ENCODE measurements around the gene PRRG2. TPM values are rescaled to one million over a fixed set of nuclear protein-coding genes. Genes with fewer than 3 reads are reported as not detected.

Gene PRRG2
- total and polyA plus RNA-seq, 2 of the 13 experiments (the other 11 are each of a cell fraction or from before 2014, with no cell fraction given): 0.66 to 0.82 TPM

DNA sequence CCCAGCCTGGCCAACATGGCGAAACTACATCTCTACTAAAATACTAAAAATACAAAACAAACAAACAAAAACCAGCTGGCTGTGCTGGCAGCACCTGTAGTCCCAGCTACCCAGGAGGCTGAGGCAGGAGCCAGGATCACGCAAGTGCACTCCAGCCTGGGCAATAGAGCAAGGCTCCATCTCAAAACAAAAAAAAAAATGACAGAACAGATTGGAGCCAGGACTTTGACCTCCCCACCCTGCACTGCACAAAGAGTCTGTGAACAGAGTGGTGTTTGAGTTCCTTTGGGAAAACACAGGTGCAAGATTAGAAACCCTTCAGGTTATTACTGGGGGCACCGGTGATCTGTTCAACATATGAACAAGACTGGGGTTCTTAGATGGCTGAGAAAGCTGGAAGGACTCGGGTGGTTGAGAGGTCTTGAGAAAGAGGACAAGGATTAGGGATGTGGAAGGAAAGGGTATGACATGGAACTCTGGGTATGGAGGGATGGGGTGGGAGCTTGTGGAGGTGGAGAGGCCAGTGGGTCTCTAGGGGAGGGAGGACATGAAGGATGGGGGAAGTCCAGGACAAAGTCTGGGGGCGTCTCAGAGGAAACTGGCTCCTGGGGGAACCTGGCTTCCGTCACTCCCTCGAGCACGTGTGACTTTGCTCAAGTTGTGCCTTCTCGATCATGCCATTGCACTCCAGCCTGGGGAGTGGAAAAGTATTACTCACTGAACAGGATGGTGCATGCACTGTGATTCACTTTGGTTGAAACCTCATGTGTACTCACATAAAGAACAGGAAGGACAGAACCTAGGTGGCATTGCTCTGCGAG is 27.5 kb upstream of the PRRG2 start (continued):
- TF ChIP-seq, protein P1, sequence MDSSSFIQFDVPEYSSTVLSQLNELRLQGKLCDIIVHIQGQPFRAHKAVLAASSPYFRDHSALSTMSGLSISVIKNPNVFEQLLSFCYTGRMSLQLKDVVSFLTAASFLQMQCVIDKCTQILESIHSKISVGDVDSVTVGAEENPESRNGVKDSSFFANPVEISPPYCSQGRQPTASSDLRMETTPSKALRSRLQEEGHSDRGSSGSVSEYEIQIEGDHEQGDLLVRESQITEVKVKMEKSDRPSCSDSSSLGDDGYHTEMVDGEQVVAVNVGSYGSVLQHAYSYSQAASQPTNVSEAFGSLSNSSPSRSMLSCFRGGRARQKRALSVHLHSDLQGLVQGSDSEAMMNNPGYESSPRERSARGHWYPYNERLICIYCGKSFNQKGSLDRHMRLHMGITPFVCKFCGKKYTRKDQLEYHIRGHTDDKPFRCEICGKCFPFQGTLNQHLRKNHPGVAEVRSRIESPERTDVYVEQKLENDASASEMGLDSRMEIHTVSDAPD (CRISPR knock-in tag; IDR thresholded peaks at IDR 0.05): no peak
- TF ChIP-seq, protein P2, sequence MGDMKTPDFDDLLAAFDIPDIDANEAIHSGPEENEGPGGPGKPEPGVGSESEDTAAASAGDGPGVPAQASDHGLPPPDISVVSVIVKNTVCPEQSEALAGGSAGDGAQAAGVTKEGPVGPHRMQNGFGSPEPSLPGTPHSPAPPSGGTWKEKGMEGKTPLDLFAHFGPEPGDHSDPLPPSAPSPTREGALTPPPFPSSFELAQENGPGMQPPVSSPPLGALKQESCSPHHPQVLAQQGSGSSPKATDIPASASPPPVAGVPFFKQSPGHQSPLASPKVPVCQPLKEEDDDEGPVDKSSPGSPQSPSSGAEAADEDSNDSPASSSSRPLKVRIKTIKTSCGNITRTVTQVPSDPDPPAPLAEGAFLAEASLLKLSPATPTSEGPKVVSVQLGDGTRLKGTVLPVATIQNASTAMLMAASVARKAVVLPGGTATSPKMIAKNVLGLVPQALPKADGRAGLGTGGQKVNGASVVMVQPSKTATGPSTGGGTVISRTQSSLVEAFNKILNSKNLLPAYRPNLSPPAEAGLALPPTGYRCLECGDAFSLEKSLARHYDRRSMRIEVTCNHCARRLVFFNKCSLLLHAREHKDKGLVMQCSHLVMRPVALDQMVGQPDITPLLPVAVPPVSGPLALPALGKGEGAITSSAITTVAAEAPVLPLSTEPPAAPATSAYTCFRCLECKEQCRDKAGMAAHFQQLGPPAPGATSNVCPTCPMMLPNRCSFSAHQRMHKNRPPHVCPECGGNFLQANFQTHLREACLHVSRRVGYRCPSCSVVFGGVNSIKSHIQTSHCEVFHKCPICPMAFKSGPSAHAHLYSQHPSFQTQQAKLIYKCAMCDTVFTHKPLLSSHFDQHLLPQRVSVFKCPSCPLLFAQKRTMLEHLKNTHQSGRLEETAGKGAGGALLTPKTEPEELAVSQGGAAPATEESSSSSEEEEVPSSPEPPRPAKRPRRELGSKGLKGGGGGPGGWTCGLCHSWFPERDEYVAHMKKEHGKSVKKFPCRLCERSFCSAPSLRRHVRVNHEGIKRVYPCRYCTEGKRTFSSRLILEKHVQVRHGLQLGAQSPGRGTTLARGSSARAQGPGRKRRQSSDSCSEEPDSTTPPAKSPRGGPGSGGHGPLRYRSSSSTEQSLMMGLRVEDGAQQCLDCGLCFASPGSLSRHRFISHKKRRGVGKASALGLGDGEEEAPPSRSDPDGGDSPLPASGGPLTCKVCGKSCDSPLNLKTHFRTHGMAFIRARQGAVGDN (CRISPR knock-in tag; IDR thresholded peaks at IDR 0.05): peak; percentile 17; the same call in 1 of the 2 replicates
- peak; percentile 42; the same call in 1 of the 2 replicates for TF ChIP-seq HDAC2 (CRISPR knock-in tag; IDR thresholded peaks at IDR 0.05)
- no peak for TF ChIP-seq ZSCAN30 (CRISPR knock-in tag; IDR thresholded peaks at IDR 0.05)
- no peak for TF ChIP-seq RAD51 (IDR thresholded peaks at IDR 0.05; ENCODE audit: borderline replicate concordance)
- no peak for TF ChIP-seq ZNF296 (CRISPR knock-in tag; conservative IDR thresholded peaks at IDR 0.05)
- no peak for TF ChIP-seq ZFP1 (CRISPR knock-in tag; IDR thresholded peaks at IDR 0.05)
- peak; percentile 99 for TF ChIP-seq ZNF121 (CRISPR knock-in tag; IDR thresholded peaks at IDR 0.05)
- no peak for TF ChIP-seq SMAD3 (CRISPR knock-in tag; IDR thresholded peaks at IDR 0.05)
- peak; percentile 50 for TF ChIP-seq SAP130 (CRISPR knock-in tag; IDR thresholded peaks at IDR 0.05; ENCODE audit: low read depth)
- TF ChIP-seq, protein P3, sequence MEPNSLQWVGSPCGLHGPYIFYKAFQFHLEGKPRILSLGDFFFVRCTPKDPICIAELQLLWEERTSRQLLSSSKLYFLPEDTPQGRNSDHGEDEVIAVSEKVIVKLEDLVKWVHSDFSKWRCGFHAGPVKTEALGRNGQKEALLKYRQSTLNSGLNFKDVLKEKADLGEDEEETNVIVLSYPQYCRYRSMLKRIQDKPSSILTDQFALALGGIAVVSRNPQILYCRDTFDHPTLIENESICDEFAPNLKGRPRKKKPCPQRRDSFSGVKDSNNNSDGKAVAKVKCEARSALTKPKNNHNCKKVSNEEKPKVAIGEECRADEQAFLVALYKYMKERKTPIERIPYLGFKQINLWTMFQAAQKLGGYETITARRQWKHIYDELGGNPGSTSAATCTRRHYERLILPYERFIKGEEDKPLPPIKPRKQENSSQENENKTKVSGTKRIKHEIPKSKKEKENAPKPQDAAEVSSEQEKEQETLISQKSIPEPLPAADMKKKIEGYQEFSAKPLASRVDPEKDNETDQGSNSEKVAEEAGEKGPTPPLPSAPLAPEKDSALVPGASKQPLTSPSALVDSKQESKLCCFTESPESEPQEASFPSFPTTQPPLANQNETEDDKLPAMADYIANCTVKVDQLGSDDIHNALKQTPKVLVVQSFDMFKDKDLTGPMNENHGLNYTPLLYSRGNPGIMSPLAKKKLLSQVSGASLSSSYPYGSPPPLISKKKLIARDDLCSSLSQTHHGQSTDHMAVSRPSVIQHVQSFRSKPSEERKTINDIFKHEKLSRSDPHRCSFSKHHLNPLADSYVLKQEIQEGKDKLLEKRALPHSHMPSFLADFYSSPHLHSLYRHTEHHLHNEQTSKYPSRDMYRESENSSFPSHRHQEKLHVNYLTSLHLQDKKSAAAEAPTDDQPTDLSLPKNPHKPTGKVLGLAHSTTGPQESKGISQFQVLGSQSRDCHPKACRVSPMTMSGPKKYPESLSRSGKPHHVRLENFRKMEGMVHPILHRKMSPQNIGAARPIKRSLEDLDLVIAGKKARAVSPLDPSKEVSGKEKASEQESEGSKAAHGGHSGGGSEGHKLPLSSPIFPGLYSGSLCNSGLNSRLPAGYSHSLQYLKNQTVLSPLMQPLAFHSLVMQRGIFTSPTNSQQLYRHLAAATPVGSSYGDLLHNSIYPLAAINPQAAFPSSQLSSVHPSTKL (CRISPR knock-in tag; IDR thresholded peaks at IDR 0.05): 0 out of 2 replicates have a peak, but pooled peaks have one; percentile 42
- no peak; the same call in 1 of the 2 replicates for TF ChIP-seq ZNF768 (CRISPR knock-in tag; IDR thresholded peaks at IDR 0.05)
- TF ChIP-seq ZKSCAN1 (IDR thresholded peaks at IDR 0.05; ENCODE audit: low read length): no peak
- TF ChIP-seq FIP1L1 (IDR thresholded peaks at IDR 0.05; ENCODE audit: borderline replicate concordance, insufficient read depth, low read depth, low read length): no peak
- TF ChIP-seq, protein P4, sequence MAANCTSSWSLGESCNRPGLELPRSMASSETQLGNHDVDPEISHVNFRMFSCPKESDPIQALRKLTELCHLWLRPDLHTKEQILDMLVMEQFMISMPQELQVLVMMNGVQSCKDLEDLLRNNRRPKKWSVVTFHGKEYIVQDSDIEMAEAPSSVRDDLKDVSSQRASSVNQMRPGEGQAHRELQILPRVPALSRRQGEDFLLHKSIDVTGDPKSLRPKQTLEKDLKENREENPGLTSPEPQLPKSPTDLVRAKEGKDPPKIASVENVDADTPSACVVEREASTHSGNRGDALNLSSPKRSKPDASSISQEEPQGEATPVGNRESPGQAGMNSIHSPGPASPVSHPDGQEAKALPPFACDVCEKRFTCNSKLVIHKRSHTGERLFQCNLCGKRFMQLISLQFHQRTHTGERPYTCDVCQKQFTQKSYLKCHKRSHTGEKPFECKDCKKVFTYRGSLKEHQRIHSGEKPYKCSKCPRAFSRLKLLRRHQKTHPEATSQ (CRISPR knock-in tag; IDR thresholded peaks at IDR 0.05; ENCODE audit: borderline replicate concordance): no peak
- TF ChIP-seq THAP11 (CRISPR knock-in tag; IDR thresholded peaks at IDR 0.05): peak; percentile 22; the same call in 1 of the 2 replicates
- TF ChIP-seq HDAC1 (CRISPR knock-in tag; IDR thresholded peaks at IDR 0.05): peak; percentile 47
- no peak for TF ChIP-seq TBX3 (IDR thresholded peaks at IDR 0.05; ENCODE audit: borderline replicate concordance)

Data from HepG2 (cell line).